H9 (cell line): ENCODE results near the gene HPF1. TPM values are rescaled to one million over a fixed set of nuclear protein-coding genes. Genes with fewer than 3 reads are reported as not detected.

ENCODE experiments used
- DNase-seq: peaks from one replicate; pipeline ENCODE4 v3.0.0-alpha.2; 2017
- H2AFZ ChIP-seq: one replicate; pipeline ENCODE4 v1.6.1; 2013; ENCODE audit warnings: mild to moderate bottlenecking, low read length, control low read depth, moderate library complexity
- H2AK5ac ChIP-seq: 2 replicates; pipeline ENCODE4 v1.6.1; 2013; ENCODE audit warnings: low read length, control low read depth, mixed read lengths; ENCODE audit not compliant: insufficient read length
- H2BK120ac ChIP-seq: one replicate; pipeline ENCODE4 v1.6.1; 2013; ENCODE audit warnings: low read depth, mild to moderate bottlenecking, low read length, control low read depth, inconsistent platforms; ENCODE audit not compliant: poor library complexity, severe bottlenecking
- H2BK12ac ChIP-seq: 2 replicates; pipeline ENCODE4 v1.6.1; 2013; ENCODE audit warnings: low read length, control low read depth, mixed read lengths, low read depth; ENCODE audit not compliant: insufficient read length
- H2BK15ac ChIP-seq: 2 replicates; pipeline ENCODE4 v1.6.1; 2013; ENCODE audit warnings: low read depth, low read length, control low read depth
- H2BK20ac ChIP-seq: one replicate; pipeline ENCODE4 v1.6.1; 2013; ENCODE audit warnings: low read depth, mild to moderate bottlenecking, low read length, control low read depth, inconsistent platforms; ENCODE audit not compliant: poor library complexity, severe bottlenecking
- H2BK5ac ChIP-seq: 2 replicates; pipeline ENCODE4 v1.6.1; 2013; ENCODE audit warnings: low read length, control low read depth, mixed read lengths; ENCODE audit not compliant: insufficient read length
- H3K14ac ChIP-seq: 2 replicates; pipeline ENCODE4 v1.6.1; 2013; ENCODE audit warnings: low read length, control low read depth; ENCODE audit not compliant: insufficient read depth
- H3K18ac ChIP-seq: 2 replicates; pipeline ENCODE4 v1.6.1; 2013; ENCODE audit warnings: low read depth, mild to moderate bottlenecking, mixed read lengths, low read length, control low read depth; ENCODE audit not compliant: insufficient read length
- H3K23ac ChIP-seq: 2 replicates; pipeline ENCODE4 v1.6.1; 2013; ENCODE audit warnings: low read length, control low read depth, mixed read lengths, low read depth; ENCODE audit not compliant: insufficient read length
- H3K23me2 ChIP-seq: 2 replicates; pipeline ENCODE4 v1.6.1; 2013; ENCODE audit warnings: low read depth, mild to moderate bottlenecking, mixed read lengths, low read length, control low read depth; ENCODE audit not compliant: insufficient read length, poor library complexity, severe bottlenecking
- H3K27ac ChIP-seq: 2 replicates; pipeline ENCODE4 v1.5.1; 2013; ENCODE audit warnings: low read length, control low read depth, mixed read lengths, low read depth; ENCODE audit not compliant: insufficient read length
- H3K27me3 ChIP-seq: 2 replicates; pipeline ENCODE4 v1.6.1; 2013; ENCODE audit warnings: low read length, control low read depth, inconsistent platforms; ENCODE audit not compliant: insufficient read depth
- H3K4ac ChIP-seq: 2 replicates; pipeline ENCODE4 v1.6.1; 2013; ENCODE audit warnings: low read depth, mild to moderate bottlenecking, control low read depth, inconsistent platforms, low read length, moderate library complexity
- H3K4me1 ChIP-seq: 2 replicates; pipeline ENCODE4 v1.6.1; 2013; ENCODE audit warnings: low read length, control low read depth, inconsistent platforms; ENCODE audit not compliant: insufficient read depth
- H3K4me2 ChIP-seq: 2 replicates; pipeline ENCODE4 v1.6.1; 2013; ENCODE audit warnings: low read length, control low read depth, mixed read lengths; ENCODE audit not compliant: insufficient read length, insufficient read depth
- H3K56ac ChIP-seq: 2 replicates; pipeline ENCODE4 v1.6.1; 2013; ENCODE audit warnings: low read depth, mild to moderate bottlenecking, mixed read lengths, low read length, control low read depth; ENCODE audit not compliant: insufficient read length
- H3K79me1 ChIP-seq: 2 replicates; pipeline ENCODE4 v1.6.1; 2013; ENCODE audit warnings: low read depth, mild to moderate bottlenecking, moderate library complexity, low read length, control low read depth, inconsistent platforms; ENCODE audit not compliant: insufficient read depth, poor library complexity, severe bottlenecking
- H3K79me2 ChIP-seq: 2 replicates; pipeline ENCODE4 v1.6.1; 2013; ENCODE audit warnings: low read length, control low read depth, inconsistent platforms; ENCODE audit not compliant: insufficient read depth
- H3K9ac ChIP-seq: 2 replicates; pipeline ENCODE4 v1.6.1; 2013; ENCODE audit warnings: low read length, control low read depth, mixed read lengths; ENCODE audit not compliant: insufficient read length; ENCODE audit errors: extremely low read depth
- H3K9me3 ChIP-seq: one replicate; pipeline ENCODE4 v1.6.1; 2013; ENCODE audit warnings: low read depth, low read length, inconsistent platforms; ENCODE audit not compliant: control insufficient read depth
- H3T11ph ChIP-seq: one replicate; pipeline ENCODE4 v1.6.1; 2013; ENCODE audit warnings: mild to moderate bottlenecking, low read length, control low read depth, inconsistent platforms
- H4K20me1 ChIP-seq: one replicate; pipeline ENCODE4 v1.6.1; 2013; ENCODE audit not compliant: control insufficient read depth, insufficient read length, insufficient read depth
- H4K5ac ChIP-seq: 2 replicates; pipeline ENCODE4 v1.6.1; 2013; ENCODE audit warnings: low read depth, mild to moderate bottlenecking, mixed read lengths, low read length, control low read depth; ENCODE audit not compliant: insufficient read length
- H4K8ac ChIP-seq: replicated peaks from 2 replicates; pipeline ENCODE4 v1.6.1; 2013; ENCODE audit warnings: low read length, control low read depth, mixed read lengths, low read depth; ENCODE audit not compliant: insufficient read length
- H4K91ac ChIP-seq: 2 replicates; pipeline ENCODE4 v1.6.1; 2013; ENCODE audit warnings: low read depth, mild to moderate bottlenecking, moderate library complexity, mixed read lengths, low read length, control low read depth; ENCODE audit not compliant: insufficient read length
- H3K27ac Mint-ChIP-seq, 3 experiments: 2 replicates in 2 of 3; 3 replicates in 1 of 3; pipeline ENCODE4 v1.8.0; 2020 to 2021; ENCODE audit warnings: mixed read lengths in 3 of 3, mild to moderate bottlenecking in 1 of 3, moderate library complexity in 1 of 3
- H3K27me3 Mint-ChIP-seq: 2 replicates; pipeline ENCODE4 v1.8.0; 2021; ENCODE audit warnings: low read depth, mild to moderate bottlenecking, moderate library complexity, mixed read lengths
- H3K36me3 Mint-ChIP-seq, 3 experiments: 2 replicates in 2 of 3; 3 replicates in 1 of 3; pipeline ENCODE4 v1.8.0; 2020 to 2021; ENCODE audit warnings: low read depth in 3 of 3, mixed read lengths in 3 of 3; ENCODE audit not compliant: insufficient read depth in 1 of 3
- H3K4me1 Mint-ChIP-seq, 2 experiments: 2 replicates each; pipeline ENCODE4 v1.8.0; 2020; ENCODE audit warnings: mixed read lengths in 2 of 2
- H3K4me3 Mint-ChIP-seq, 2 experiments: 2 replicates in 1 of 2; 3 replicates in 1 of 2; pipeline ENCODE4 v1.8.0; 2020 to 2021; ENCODE audit warnings: mild to moderate bottlenecking in 2 of 2, mixed read lengths in 2 of 2, moderate library complexity in 1 of 2
- H3K9me3 Mint-ChIP-seq, 2 experiments: 2 replicates in 1 of 2; 3 replicates in 1 of 2; pipeline ENCODE4 v1.8.0; 2020; ENCODE audit warnings: mild to moderate bottlenecking in 2 of 2, mixed read lengths in 2 of 2, moderate library complexity in 1 of 2
- CTCF ChIP-seq: fragments of 200-600 bp; sonication (generic); conservative IDR thresholded peaks from 3 replicates; pipeline ENCODE4 v1.8.0; 2021; ENCODE audit warnings: antibody characterized with exemption, mild to moderate bottlenecking
- WGBS: extraction: QIAGEN DNeasy Blood & Tissue Kit; methylation state at CpG from one replicate; pipeline ENCODE4 v1.1.7; 2013; ENCODE audit warnings: missing lambda C conversion rate, low lambda C conversion rate, mixed read lengths; ENCODE audit not compliant: insufficient read length; ENCODE audit errors: extremely low coverage; 5-methylcytosine and 5-hydroxymethylcytosine counted together
- total RNA-seq: library from RNA; stranded (reverse); gene quantifications from 2 replicates; pipeline ENCODE4 v1.2.1, GENCODE V29; 2021

HPF1 gene
- total RNA-seq, 1 experiment from 2014 or later: 32.1 TPM

- Histone ChIP-seq H3K4me1 (no peaks in the 10 kb centered on the region), H3K4ac (no peak overlapping the region), H3K56ac (no peak overlapping the region), H2BK15ac (no peak overlapping the region), H2BK12ac (no peak overlapping the region), H4K5ac (no peak overlapping the region), H3K27me3 (no peaks in the 10 kb centered on the region), H4K8ac (no peak overlapping the region), H2BK5ac (no peak overlapping the region), H4K91ac (no peak overlapping the region), H2BK20ac (no peak overlapping the region), H3K14ac (no peak overlapping the region), H2BK120ac (no peak overlapping the region), H2AFZ (no peak overlapping the region), H4K20me1 (no peaks in the 10 kb centered on the region), H3K23ac (no peak overlapping the region), H3K9me3 (no peaks in the 10 kb centered on the region), H3K4me2 (no peak overlapping the region), H3K23me2 (peaks cover 7% of the 10 kb centered on the region), H3K27ac (no peak overlapping the region), H3K79me2 (no peaks in the 10 kb centered on the region), H3K9ac (no peak overlapping the region), H3K79me1 (no peaks in the 10 kb centered on the region), H2AK5ac (no peak overlapping the region), H3K18ac (no peak overlapping the region), H3T11ph (no peak overlapping the region)
- Mint-ChIP-seq H3K9me3 (no peaks in the 10 kb centered on the region; a peak in 1 of 5 replicates), H3K4me1 (peaks cover 12 to 17% of the 10 kb centered on the region in 2 experiments), H3K4me3 (no peak overlapping the region), H3K27me3 (peaks cover 10% of the 10 kb centered on the region), H3K36me3 (no peaks in the 10 kb centered on the region), H3K27ac (no peak overlapping the region)
- no peak for TF ChIP-seq CTCF
- WGBS: no CpG with 5 or more reads among the region's 4 CpGs
- no peak for DNase-seq
Measured at GRCh38 chr4:169761846-169762245, 4.1 kb upstream of the HPF1 start.
